Neural progenitor cell (in vitro differentiated cells): Measurements from ENCODE around the gene SDCCAG8.

ENCODE experiments used
- EZH2 ChIP-seq: fragments of 200-600 bp; sonication (generic); IDR thresholded peaks from 2 replicates; pipeline ENCODE4 v1.6.1; 2017; ENCODE audit warnings: antibody characterized with exemption, mild to moderate bottlenecking, moderate library complexity
- TF ChIP-seq, protein P1 (sequence below): fragments of 200-600 bp; sonication (generic); IDR thresholded peaks from 2 replicates; pipeline ENCODE4 v1.5.1; 2017; ENCODE audit warnings: antibody characterized with exemption, mild to moderate bottlenecking

DNA sequence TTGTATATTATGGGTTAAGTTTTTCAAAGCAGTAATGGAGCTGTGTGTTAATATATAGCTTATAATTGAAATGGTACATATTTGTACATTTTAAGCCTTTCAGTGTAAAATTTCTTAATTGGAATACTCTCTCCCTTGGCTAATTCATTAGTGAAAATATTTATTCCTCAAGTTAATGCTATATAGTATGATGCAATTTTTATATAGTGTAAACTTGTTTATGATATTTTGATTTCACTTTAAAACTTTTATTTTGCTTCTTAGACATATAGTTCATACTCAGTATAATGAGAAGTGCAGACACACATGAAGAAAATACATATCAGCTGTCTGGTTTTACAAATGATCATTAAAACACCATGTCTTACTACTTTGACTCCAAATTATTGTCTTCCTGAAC, 140.6 kb downstream of the SDCCAG8 start:
- TF ChIP-seq, protein P1, sequence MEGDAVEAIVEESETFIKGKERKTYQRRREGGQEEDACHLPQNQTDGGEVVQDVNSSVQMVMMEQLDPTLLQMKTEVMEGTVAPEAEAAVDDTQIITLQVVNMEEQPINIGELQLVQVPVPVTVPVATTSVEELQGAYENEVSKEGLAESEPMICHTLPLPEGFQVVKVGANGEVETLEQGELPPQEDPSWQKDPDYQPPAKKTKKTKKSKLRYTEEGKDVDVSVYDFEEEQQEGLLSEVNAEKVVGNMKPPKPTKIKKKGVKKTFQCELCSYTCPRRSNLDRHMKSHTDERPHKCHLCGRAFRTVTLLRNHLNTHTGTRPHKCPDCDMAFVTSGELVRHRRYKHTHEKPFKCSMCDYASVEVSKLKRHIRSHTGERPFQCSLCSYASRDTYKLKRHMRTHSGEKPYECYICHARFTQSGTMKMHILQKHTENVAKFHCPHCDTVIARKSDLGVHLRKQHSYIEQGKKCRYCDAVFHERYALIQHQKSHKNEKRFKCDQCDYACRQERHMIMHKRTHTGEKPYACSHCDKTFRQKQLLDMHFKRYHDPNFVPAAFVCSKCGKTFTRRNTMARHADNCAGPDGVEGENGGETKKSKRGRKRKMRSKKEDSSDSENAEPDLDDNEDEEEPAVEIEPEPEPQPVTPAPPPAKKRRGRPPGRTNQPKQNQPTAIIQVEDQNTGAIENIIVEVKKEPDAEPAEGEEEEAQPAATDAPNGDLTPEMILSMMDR: no peak
- TF ChIP-seq EZH2: no peak
